ENCODE measurements around the gene ZNF438.

The ZNF438 gene

DNA sequence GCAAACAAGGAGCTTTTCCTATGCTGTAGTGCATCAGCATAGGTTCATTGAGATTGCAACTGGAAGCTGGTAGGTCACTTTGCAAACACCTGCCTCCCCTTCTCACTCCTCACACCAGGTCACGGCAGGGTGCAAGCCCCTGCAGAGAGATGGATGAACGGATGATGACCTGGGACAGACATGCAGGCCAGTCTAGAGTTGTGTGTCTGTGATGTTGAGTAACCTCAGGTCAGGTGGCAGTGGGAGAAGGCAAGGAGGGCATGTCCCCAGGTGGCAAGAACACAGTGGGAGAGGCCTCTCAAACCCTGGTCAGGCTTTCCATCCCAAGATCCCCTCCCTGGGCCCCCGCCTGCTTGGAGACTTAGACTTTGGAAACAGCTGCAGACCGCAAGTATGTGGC is 205.0 kb downstream of the ZNF438 start:
- Histone ChIP-seq H3K36me3 (ENCODE audit: insufficient read depth, low read length) (no peaks in the 10 kb centered on the region), H3K4me1 (ENCODE audit: control insufficient read depth, insufficient read depth, low read length) (peaks cover 20% of the 10 kb centered on the region), H3K4me3 (ENCODE audit: low read length) (no peak overlapping the region), H3K4me2 (ENCODE audit: low read length) (no peak overlapping the region), H3K27me3 (ENCODE audit: control insufficient read depth, insufficient read depth, low read length) (no peaks in the 10 kb centered on the region), H3K9me3 (replicated peaks; ENCODE audit: low read length) (no peaks in the 10 kb centered on the region), H3K9ac (ENCODE audit: low read depth, low read length) (no peak overlapping the region)

DNA sequence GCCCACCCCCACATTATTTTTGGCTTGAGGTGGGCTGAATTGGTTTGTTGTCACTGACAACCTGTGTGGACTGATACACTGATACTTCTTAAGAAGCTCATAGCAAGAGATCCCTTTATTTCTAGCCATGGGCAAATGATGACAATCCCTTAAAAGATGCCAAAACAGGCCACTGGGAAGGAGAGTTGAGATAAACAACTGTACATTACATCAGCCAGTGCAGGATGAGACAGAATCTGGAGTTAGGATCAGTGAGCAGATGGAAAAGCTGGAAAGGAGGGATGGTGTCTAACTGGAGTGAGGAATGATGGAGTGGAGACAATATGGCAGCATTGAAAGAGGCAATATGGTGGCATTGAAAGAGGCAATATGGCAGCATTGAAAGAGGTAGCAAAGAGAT is 206.2 kb downstream of the ZNF438 start:
- Histone ChIP-seq H3K27me3 (ENCODE audit: control insufficient read depth, insufficient read depth, low read length) (no peaks in the 10 kb centered on the region), H3K9ac (ENCODE audit: low read depth, low read length) (no peak overlapping the region), H3K4me1 (ENCODE audit: control insufficient read depth, insufficient read depth, low read length) (peaks cover 31% of the 10 kb centered on the region), H3K4me2 (ENCODE audit: low read length) (no peak overlapping the region), H3K36me3 (ENCODE audit: insufficient read depth, low read length) (no peaks in the 10 kb centered on the region), H3K4me3 (ENCODE audit: low read length) (no peak overlapping the region), H3K9me3 (replicated peaks; ENCODE audit: low read length) (no peaks in the 10 kb centered on the region)

DNA sequence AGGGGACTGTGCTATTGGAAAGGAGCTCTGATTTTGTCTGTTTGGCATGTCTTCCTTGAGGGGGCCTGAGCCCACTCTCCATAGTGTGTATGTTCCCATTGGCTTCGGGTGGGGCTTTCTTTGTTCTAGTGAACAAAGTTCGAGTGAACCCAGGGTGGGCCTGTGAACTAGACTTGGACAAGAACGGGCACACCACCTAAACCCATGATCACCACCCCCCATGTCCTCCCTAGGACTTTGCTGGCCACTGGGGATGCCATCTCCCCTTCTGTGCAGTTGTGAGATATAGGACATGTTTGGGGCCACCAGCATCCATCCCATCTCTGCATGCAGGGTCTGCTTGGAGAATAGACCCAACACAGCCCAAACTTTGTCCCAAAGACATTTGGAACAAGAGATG is 206.6 kb downstream of the ZNF438 start:
- no peaks in the 10 kb centered on the region for H3K27me3 ChIP-seq (ENCODE audit: control insufficient read depth, insufficient read depth, low read length)
- no peaks in the 10 kb centered on the region for H3K9me3 ChIP-seq (replicated peaks; ENCODE audit: low read length)
- H3K9ac ChIP-seq (ENCODE audit: low read depth, low read length) = no peak overlapping the region
- H3K4me3 ChIP-seq (ENCODE audit: low read length) = no peak overlapping the region
- H3K4me2 ChIP-seq (ENCODE audit: low read length) = no peak overlapping the region
- H3K4me1 ChIP-seq (ENCODE audit: control insufficient read depth, insufficient read depth, low read length) = peaks cover 33% of the 10 kb centered on the region
- no peaks in the 10 kb centered on the region for H3K36me3 ChIP-seq (ENCODE audit: insufficient read depth, low read length)

DNA sequence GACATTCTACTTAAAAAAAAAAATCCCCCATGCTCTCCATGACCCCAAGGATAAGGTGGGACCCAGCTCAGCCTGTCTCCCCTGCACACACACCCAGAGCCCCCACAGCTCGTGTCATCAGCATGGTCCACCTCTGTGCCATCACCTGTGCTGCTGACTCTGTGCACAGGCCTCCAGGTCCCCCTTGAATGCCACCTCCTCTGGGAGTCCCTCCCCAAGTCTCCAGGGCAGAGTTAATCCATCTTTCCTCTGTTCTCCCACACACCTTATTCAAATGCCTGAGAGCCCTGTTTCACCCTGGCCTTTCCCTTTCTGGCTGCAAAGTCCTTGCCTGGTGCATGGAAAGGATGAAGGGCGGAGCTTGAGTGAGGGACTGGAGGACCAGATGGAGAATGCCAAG is 208.0 kb downstream of the ZNF438 start:
- Histone ChIP-seq H3K4me2 (ENCODE audit: low read length) (no peak overlapping the region), H3K36me3 (ENCODE audit: insufficient read depth, low read length) (no peaks in the 10 kb centered on the region), H3K27me3 (ENCODE audit: control insufficient read depth, insufficient read depth, low read length) (no peaks in the 10 kb centered on the region), H3K4me3 (ENCODE audit: low read length) (no peak overlapping the region), H3K9ac (ENCODE audit: low read depth, low read length) (no peak overlapping the region), H3K4me1 (ENCODE audit: control insufficient read depth, insufficient read depth, low read length) (peaks cover 37% of the 10 kb centered on the region), H3K9me3 (replicated peaks; ENCODE audit: low read length) (no peaks in the 10 kb centered on the region)

DNA sequence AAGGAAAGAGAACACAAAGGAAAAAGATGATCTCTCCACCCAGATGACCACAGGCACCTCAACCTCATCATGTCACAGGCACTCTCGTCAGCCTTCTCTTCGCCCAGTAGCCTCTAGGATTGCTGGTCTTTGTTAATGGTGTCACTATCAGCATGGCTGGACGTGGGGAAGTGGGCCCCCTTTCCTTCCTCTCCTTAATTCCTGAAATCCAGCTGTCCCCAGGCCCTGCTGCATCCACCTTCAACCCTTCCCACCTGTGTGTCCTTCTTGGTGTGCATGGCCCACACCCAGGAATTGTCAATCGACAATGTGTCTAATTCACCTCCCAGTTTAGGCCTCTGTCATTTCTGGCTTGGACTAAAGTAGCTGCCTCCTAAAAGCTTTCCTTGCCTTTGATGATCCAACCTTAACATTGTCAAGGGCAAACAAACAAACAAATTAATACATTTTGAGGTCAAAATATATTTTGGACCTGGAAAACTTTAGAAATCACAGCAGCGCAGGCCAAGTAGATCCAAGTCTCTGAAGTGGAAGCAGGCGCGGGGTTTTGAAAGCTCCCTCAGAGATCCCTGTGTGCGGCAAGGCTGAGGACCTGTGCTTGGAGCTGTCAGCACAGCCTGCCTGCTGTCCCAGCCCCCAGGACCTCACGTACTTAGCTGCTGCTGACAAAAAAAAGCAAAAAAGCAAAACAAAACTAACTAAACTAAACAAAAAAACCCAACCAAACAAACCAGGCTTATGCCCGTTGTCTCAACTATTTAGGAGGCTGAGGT is 208.8 kb downstream of the ZNF438 start:
- H3K27me3 ChIP-seq (ENCODE audit: control insufficient read depth, insufficient read depth, low read length) = no peaks in the 10 kb centered on the region
- H3K4me1 ChIP-seq (ENCODE audit: control insufficient read depth, insufficient read depth, low read length) = peaks cover 45% of the 10 kb centered on the region
- H3K4me2 ChIP-seq (ENCODE audit: low read length) = no peak overlapping the region

DNA sequence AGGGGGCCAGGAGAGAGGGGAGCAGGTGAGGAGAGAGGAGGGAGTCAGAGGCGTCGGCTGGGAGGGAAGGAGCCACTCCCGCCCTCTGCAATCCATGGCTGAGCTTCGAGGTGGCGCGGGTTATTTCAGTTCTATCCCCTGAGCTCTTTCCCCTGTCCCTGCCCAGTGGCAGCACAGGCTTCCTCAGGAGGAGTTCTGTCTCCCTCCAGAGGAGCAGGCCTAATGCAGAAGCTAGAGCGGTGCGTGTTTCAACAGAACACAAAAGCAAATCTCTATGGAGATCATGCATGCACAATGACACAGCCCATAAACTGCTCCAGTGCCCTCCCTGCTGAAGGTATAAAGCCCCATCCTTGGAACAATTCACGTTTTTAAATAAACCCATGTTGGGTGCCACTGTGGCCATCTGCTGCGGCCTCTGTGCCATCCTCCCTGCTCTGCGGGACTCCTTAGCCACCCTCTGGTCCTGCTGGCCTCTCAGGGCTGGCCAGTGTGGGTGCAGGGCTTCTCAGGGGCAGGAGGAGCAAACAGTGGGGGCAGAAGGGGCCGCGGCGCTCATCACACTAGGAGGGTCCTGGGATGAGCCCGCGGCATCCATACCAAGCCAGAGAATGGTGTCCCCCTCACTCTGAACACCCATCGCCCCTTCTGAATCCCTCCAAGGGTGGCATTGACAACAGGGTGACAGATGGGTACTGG is 209.5 kb downstream of the ZNF438 start:
- H3K9me3 ChIP-seq (replicated peaks; ENCODE audit: low read length) = no peaks in the 10 kb centered on the region
- H3K4me1 ChIP-seq (ENCODE audit: control insufficient read depth, insufficient read depth, low read length) = peaks cover 45% of the 10 kb centered on the region
- no peak overlapping the region for H3K4me3 ChIP-seq (ENCODE audit: low read length)
- H3K9ac ChIP-seq (ENCODE audit: low read depth, low read length) = no peak overlapping the region
- no peaks in the 10 kb centered on the region for H3K36me3 ChIP-seq (ENCODE audit: insufficient read depth, low read length)
- no peaks in the 10 kb centered on the region for H3K27me3 ChIP-seq (ENCODE audit: control insufficient read depth, insufficient read depth, low read length)
- H3K4me2 ChIP-seq (ENCODE audit: low read length) = no peak overlapping the region

More for the DNA sequence above, 208.8 kb downstream of the ZNF438 start:
- Histone ChIP-seq H3K36me3 (ENCODE audit: insufficient read depth, low read length) (no peaks in the 10 kb centered on the region), H3K9ac (ENCODE audit: low read depth, low read length) (no peak overlapping the region), H3K9me3 (replicated peaks; ENCODE audit: low read length) (no peaks in the 10 kb centered on the region), H3K4me3 (ENCODE audit: low read length) (no peak overlapping the region)

DNA sequence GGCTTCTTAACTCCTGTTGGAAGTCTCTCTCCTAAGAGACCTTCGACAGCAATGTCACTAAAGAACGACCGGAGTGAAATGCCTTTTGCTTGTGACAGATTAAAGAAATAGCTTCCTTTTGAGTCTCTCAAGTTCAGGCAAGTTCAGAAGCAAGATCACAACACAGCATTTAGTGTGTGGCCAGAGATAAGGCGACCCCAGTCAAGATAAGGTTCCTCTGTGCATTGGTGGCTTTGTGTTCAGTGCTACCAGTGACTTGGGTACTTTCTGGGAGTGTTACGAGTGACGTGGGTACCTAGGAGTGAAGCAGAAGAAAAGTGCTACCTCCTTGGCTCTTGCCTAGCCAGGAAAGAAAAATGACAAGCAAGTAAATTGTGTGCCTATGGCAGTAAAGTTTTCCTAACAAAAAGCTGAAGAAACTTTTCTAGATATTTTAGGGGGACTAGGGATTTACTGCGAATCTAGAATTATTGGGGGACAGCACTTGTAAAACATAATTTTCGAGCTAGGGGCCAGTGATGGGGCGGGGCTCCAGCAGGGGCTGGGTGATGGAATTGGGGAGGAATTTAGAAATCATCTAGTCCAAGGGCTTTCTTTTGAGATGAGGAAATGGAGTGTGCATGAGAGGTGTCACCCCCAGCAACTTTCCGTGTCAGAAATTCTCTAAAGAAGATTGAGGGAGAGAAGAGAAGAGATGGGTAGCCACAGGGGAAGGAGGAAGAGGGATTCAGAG is 210.2 kb downstream of the ZNF438 start:
- peak overlapping the region; percentile 69 for H3K9ac ChIP-seq (ENCODE audit: low read depth, low read length)
- H3K4me1 ChIP-seq (ENCODE audit: control insufficient read depth, insufficient read depth, low read length) = peaks cover 45% of the 10 kb centered on the region
- no peaks in the 10 kb centered on the region for H3K27me3 ChIP-seq (ENCODE audit: control insufficient read depth, insufficient read depth, low read length)
- H3K4me3 ChIP-seq (ENCODE audit: low read length) = no peak overlapping the region
- no peaks in the 10 kb centered on the region for H3K9me3 ChIP-seq (replicated peaks; ENCODE audit: low read length)
- no peak overlapping the region for H3K4me2 ChIP-seq (ENCODE audit: low read length)
- H3K36me3 ChIP-seq (ENCODE audit: insufficient read depth, low read length) = no peaks in the 10 kb centered on the region

DNA sequence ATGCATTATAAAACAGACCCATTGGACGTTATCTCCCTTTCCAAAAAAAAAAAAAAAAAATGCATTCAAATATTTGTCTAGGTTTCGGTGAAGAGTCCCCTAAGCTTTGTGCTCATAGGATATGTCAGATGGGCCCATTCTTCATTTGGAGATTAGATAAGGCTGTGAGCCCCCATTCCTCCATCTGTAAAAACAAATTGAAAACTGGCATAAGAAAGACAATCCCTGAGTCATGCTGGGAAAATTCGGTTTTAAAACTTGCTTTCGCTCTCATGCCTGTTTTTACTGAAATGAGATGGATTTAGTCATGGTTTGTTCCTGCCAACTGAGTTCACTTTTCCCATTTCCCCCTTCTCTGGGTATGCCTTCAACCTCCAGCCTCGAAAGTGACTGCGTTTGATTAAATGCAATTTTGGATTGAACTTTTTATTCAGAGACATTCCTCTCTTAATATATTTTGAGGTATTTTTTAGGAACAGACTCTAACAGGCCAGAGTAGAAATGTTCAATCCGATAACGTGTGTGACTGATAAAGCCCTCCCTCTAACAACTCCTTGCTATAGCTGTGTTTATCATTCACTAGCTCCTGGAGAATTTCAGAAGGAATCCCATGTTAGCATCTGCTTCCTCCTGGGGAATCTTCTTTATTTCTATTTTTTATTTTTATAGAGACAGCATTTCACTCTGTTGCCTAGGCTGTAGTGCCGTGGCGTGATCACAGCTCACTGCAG is 211.2 kb downstream of the ZNF438 start:
- H3K4me3 ChIP-seq (ENCODE audit: low read length) = peak overlapping the region; percentile 16
- H3K9ac ChIP-seq (ENCODE audit: low read depth, low read length) = peak overlapping the region; percentile 69
- H3K4me1 ChIP-seq (ENCODE audit: control insufficient read depth, insufficient read depth, low read length) = peaks cover 45% of the 10 kb centered on the region

DNA sequence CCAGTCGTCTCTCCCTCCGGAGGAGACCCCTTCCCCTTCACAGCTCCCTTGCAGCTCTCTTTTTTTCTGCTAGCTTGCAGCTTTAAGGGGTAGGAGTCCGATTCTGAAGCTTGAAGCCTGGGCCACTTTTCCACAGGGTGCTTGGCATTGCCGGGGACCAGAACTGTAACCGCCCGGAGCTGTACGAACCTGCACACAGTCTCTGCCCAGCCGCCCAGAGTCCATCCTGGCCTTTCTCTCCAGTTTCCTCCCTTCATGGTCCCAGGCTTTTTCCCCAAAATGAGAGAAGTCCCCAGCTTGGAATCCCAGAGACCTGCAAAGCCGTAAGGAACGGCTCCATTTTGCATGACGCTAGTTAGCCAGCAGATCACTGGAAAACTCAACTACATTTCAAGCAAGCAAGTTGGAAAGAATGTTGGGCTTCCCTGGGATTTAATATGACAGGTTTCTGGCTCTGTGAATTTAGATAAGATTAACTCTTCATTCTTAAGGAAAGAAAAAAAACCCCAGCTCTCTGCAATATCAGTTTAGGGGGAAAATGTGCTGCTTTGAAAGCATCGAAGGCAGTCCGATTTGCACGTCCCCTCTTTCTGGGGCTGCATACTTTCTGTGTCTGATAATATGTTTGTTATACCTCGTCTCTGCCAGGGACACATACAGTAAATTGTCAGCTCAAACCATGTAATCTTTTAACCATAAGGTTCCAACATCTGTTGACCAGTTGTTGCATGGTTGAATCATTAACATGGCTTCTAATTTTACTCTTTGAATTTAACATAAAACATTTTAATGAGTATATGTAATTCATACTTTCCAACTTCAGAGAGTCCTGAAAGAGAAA is 212.1 kb downstream of the ZNF438 start:
- Histone ChIP-seq H3K36me3 (ENCODE audit: insufficient read depth, low read length) (no peaks in the 10 kb centered on the region), H3K9me3 (replicated peaks; ENCODE audit: low read length) (no peaks in the 10 kb centered on the region), H3K27me3 (ENCODE audit: control insufficient read depth, insufficient read depth, low read length) (no peaks in the 10 kb centered on the region), H3K4me3 (ENCODE audit: low read length) (peak overlapping the region; percentile 51), H3K4me2 (ENCODE audit: low read length) (peak overlapping the region; percentile 76), H3K9ac (ENCODE audit: low read depth, low read length) (peak overlapping the region; percentile 69), H3K4me1 (ENCODE audit: control insufficient read depth, insufficient read depth, low read length) (peaks cover 47% of the 10 kb centered on the region)

More for the DNA sequence above, 211.2 kb downstream of the ZNF438 start:
- Histone ChIP-seq H3K9me3 (replicated peaks; ENCODE audit: low read length) (no peaks in the 10 kb centered on the region), H3K4me2 (ENCODE audit: low read length) (peak overlapping the region; percentile 76), H3K27me3 (ENCODE audit: control insufficient read depth, insufficient read depth, low read length) (no peaks in the 10 kb centered on the region), H3K36me3 (ENCODE audit: insufficient read depth, low read length) (no peaks in the 10 kb centered on the region)

DNA sequence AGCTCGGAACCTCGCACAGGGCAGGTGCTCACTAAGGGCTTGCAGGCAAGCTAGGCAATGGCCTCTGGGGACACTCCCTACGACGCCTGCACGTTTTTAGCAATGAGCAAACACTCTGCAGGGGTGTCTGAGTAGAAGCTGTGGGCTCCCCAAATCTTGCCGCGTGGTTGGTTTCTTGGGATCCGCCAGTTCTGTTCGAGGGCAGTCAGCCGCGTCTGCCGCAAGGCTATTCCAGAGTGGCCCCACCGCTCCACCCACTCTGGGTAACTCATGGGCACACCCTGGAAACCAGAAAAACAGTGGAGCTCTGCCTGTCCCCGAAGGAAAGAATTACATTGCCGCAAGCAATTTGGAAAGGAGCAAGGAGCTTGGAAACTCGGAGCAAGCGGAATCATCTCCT is 212.8 kb downstream of the ZNF438 start:
- Histone ChIP-seq H3K36me3 (ENCODE audit: insufficient read depth, low read length) (no peaks in the 10 kb centered on the region), H3K4me2 (ENCODE audit: low read length) (peak overlapping the region; percentile 76), H3K9ac (ENCODE audit: low read depth, low read length) (peak overlapping the region; percentile 69), H3K9me3 (replicated peaks; ENCODE audit: low read length) (no peaks in the 10 kb centered on the region), H3K27me3 (ENCODE audit: control insufficient read depth, insufficient read depth, low read length) (no peaks in the 10 kb centered on the region), H3K4me3 (ENCODE audit: low read length) (peak overlapping the region; percentile 51), H3K4me1 (ENCODE audit: control insufficient read depth, insufficient read depth, low read length) (peaks cover 54% of the 10 kb centered on the region)

Data from skeletal muscle satellite cell (primary cell).